Gastrocnemius medialis (tissue), 4 donors: ENCODE results near the gene APOBR. TPM values are rescaled to one million over a fixed set of nuclear protein-coding genes. Genes with fewer than 3 reads are reported as not detected.
"Not testable (repeated sequence)": the region's sequence is repeated elsewhere in the genome, so short reads cannot be mapped to it uniquely, and the experiment has no call there.

Experiments
- ATAC-seq, 2 donors: fragments of 150-250 bp; one replicate each; pipeline ENCODE4 v1.9.1; 2016
- DNase-seq, 2 donors: peaks; one replicate each; pipeline ENCODE4 v3.0.0-alpha.2; 2019
- H3K27ac ChIP-seq, 4 donors: fragments of 200-600 bp; sonication (generic); 1 replicate in 1 of 4; 2 replicates in 3 of 4; pipeline ENCODE4 v1.5.1; 2016 to 2018; ENCODE audit warnings: mild to moderate bottlenecking in 2 of 4, moderate library complexity in 1 of 4
- H3K27me3 ChIP-seq, 3 donors: fragments of 200-600 bp; sonication (generic) in 2 of 3; 1 replicate in 1 of 3; 2 replicates in 2 of 3; pipeline versions ENCODE4 v1.5.1 to v1.6.0; 2016 to 2019; ENCODE audit warnings: mild to moderate bottlenecking in 1 of 3, moderate library complexity in 1 of 3
- H3K36me3 ChIP-seq, 2 donors: fragments of 200-600 bp; sonication (generic) in 1 of 2; one replicate each; pipeline ENCODE4 v1.5.1; 2017 to 2018
- H3K4me1 ChIP-seq, 2 donors: fragments of 200-600 bp; sonication (generic) in 1 of 2; one replicate each; pipeline ENCODE4 v1.5.1; 2016 to 2017; ENCODE audit warnings: mild to moderate bottlenecking in 2 of 2
- H3K4me3 ChIP-seq, 4 donors: fragments of 200-600 bp; sonication (generic) in 3 of 4; 1 replicate in 1 of 4; 2 replicates in 3 of 4; pipeline ENCODE4 v1.5.1; 2016 to 2019; ENCODE audit warnings: mild to moderate bottlenecking in 2 of 4
- H3K9me3 ChIP-seq, 3 donors: fragments of 200-600 bp; sonication (generic) in 2 of 3; 1 replicate in 1 of 3; 2 replicates in 2 of 3; pipeline ENCODE4 v1.5.1; 2016 to 2019
- POLR2A ChIP-seq, 2 donors: fragments of 450-650 bp; IDR thresholded peaks; one replicate each; pipeline ENCODE4 v1.6.1; 2017; ENCODE audit warnings: antibody characterized with exemption in 2 of 2, mild to moderate bottlenecking in 2 of 2, moderate library complexity in 2 of 2
- in situ Hi-C, 4 donors: fragments of 200-750 bp; cut with MboI; loops; one replicate each; pipeline versions ENCODE4 v1.15.0 to v1.8.0; 2017; ENCODE audit warnings: low sequenced_read_pairs in 4 of 4
- intact Hi-C: fragments of 100-400 bp; cut with DNase I; formaldehyde crosslinking; loops from one replicate; pipeline ENCODE4 v1.15.1; 2023; ENCODE audit warnings: low total_unique reads
- total RNA-seq, 4 donors: library from RNA; depleted of rRNA; stranded (reverse); fragments of >200 nt; gene quantifications; one replicate each; pipeline versions ENCODE4 v1.1.0 to v1.2.3, GENCODE V29; 2016
- TF ChIP-seq, protein P1 (sequence below), 5 experiments: fragments of 450-650 bp in 3 of 5; fragments of 200-600 bp in 2 of 5; sonication (generic) in 2 of 5; IDR thresholded peaks in 4 of 5; conservative IDR thresholded peaks in 1 of 5; 1 replicate in 4 of 5; 2 replicates in 1 of 5; pipeline ENCODE4 v1.5.1; 2016 to 2019; ENCODE audit warnings: antibody characterized with exemption in 5 of 5, mild to moderate bottlenecking in 3 of 5, moderate library complexity in 3 of 5

The APOBR gene
- total RNA-seq, 4 donors from 2014 or later: 0.15 to 1.4 (median 0.54) TPM

- Histone ChIP-seq H3K27ac (no peak overlapping the region), H3K9me3 (no peaks in the 10 kb centered on the region), H3K4me1 (no peaks in the 10 kb centered on the region), H3K4me3 (no peak overlapping the region), H3K27me3 (no peaks in the 10 kb centered on the region), H3K36me3 (no peaks in the 10 kb centered on the region)
- in situ Hi-C loops: loop anchor here in 1 of 4 donors (25.0 kb wide), 1 partner anchor 113 kb away; the partner anchor contains the start of gene SULT1A1
- TF ChIP-seq, protein P1, sequence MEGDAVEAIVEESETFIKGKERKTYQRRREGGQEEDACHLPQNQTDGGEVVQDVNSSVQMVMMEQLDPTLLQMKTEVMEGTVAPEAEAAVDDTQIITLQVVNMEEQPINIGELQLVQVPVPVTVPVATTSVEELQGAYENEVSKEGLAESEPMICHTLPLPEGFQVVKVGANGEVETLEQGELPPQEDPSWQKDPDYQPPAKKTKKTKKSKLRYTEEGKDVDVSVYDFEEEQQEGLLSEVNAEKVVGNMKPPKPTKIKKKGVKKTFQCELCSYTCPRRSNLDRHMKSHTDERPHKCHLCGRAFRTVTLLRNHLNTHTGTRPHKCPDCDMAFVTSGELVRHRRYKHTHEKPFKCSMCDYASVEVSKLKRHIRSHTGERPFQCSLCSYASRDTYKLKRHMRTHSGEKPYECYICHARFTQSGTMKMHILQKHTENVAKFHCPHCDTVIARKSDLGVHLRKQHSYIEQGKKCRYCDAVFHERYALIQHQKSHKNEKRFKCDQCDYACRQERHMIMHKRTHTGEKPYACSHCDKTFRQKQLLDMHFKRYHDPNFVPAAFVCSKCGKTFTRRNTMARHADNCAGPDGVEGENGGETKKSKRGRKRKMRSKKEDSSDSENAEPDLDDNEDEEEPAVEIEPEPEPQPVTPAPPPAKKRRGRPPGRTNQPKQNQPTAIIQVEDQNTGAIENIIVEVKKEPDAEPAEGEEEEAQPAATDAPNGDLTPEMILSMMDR (IDR thresholded peaks at IDR 0.05 in 4 of 5, conservative IDR thresholded peaks at IDR 0.05 in 1 of 5): no peak
- no peak for TF ChIP-seq POLR2A (IDR thresholded peaks at IDR 0.05)
- ATAC-seq (no peak), DNase-seq (no peak)
- intact Hi-C loops: no loop called here
Observed at GRCh38 chr16:28498666-28499381, 4.4 kb downstream of the APOBR start.

- ATAC-seq (no peak), DNase-seq (no peak)
- Histone ChIP-seq H3K4me3 (no peak overlapping the region), H3K4me1 (no peaks in the 10 kb centered on the region), H3K9me3 (no peaks in the 10 kb centered on the region), H3K27me3 (no peaks in the 10 kb centered on the region), H3K36me3 (no peaks in the 10 kb centered on the region), H3K27ac (no peak overlapping the region)
- TF ChIP-seq POLR2A (IDR thresholded peaks at IDR 0.05): no peak
- TF ChIP-seq, protein P1 (IDR thresholded peaks at IDR 0.05 in 4 of 5, conservative IDR thresholded peaks at IDR 0.05 in 1 of 5): no peak
- intact Hi-C loops: no loop called here
- in situ Hi-C loops: loop anchor here in 1 of 4 donors (25.0 kb wide), 1 partner anchor 112 kb away; the partner anchor contains the start of gene SULT1A1
Observed at GRCh38 chr16:28499854-28500253, 5.4 kb downstream of the APOBR start.

- H3K4me3 ChIP-seq, H3K27me3 ChIP-seq, H3K9me3 ChIP-seq, in situ Hi-C loops, intact Hi-C loops, H3K4me1 ChIP-seq, H3K27ac ChIP-seq, ATAC-seq, H3K36me3 ChIP-seq, DNase-seq: not testable (repeated sequence)
Observed at GRCh38 chr16:28500476-28501180, 6.2 kb downstream of the APOBR start.

DNA sequence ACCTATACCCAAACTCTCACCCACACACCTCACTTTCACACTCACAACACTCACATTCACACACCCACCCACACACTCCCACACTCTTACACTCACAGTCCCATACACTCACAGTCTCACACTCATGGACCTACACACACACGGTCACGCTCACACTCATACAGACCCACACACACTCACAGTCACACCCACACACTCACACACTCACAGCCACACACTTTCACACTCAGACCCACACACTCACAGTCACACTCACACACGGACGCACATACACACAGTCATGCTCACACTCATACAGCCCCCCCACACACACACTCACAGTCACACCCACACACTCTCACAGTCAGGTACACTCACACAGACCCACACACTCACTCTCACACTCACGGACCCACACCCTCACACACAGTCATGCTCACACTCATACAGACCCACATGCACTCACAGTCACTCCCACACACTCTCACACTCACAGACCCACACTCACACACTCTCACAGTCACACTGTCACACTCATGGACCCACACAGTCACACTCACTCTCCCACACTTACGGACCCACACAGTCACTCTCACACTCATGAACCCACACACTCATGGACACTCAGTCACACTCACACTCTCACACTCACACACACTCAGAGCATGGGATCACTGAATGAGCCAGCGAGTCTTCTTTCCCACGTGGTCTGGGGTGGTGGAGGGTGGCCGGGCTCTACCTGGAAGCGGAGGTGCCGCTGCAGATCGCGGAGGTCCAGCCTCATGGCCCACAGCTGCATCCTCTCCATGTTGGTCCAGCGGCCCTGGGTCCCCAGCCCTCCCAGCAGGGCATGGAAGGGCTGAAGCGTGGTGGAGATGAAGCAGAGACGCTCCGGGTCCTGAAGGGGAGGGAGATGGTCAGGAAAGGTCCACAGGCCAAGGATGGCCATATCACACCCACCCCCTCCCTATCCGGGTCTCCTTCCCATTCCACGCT, 7.1 kb downstream of the APOBR start:
- no peak for TF ChIP-seq POLR2A (IDR thresholded peaks at IDR 0.05)
- TF ChIP-seq, protein P1 (IDR thresholded peaks at IDR 0.05 in 4 of 5, conservative IDR thresholded peaks at IDR 0.05 in 1 of 5): no peak
- no peak for DNase-seq
- Histone ChIP-seq H3K9me3 (no peaks in the 10 kb centered on the region), H3K4me1 (no peaks in the 10 kb centered on the region), H3K4me3 (no peak overlapping the region), H3K27ac (no peak overlapping the region), H3K36me3 (no peaks in the 10 kb centered on the region), H3K27me3 (peaks cover 0 to 3% (median 0%) of the 10 kb centered on the region in 3 donors)
- intact Hi-C loops (no loop called here), in situ Hi-C loops (no loop called here)
- ATAC-seq: no peak
